Measurements from ENCODE around the gene TRMT2A.

DNA sequence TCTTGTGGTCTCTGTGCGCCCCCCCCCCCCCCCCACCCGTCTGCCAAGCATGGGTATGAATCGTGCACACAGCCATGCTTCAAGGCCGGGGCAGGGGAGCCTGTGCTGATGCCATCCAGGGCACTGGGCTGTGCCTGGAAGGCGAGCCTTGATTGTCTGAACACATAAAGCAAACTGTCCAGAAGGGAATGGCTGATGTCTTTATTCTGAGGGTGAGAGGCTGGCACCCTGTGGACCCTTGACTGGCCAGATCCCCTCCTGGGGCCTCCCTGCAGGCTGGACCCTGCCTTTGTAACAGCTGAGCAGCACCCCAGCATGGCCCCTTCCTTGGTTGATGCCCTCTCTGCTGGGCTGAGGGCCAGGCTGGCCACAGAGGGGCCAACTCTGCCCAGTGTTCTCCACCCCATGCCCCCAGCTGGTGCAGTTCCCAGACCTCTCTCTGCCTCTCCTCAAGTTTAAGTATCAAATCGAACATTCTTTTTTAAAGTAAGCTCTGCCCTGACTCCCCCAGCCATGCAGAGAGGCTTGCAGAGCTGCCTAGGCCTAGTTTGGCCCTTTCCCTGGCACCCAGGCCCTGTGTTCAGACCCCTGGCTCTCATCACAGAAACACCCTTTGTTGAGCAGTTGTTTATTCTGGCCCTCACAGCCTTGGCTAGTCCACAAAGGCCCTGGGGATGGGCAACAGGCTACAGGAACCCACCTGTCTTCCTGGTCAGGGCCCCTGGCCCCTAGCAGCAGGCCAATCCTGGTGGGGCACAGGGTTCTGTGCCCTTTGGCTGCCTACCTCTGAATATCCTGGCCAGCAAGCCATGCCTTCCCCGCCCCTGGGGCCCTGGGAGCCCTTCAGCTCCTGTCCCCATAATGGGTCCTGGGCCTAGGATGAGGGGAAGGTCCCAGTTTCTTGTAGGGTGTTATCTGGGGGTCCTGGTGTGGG lies 5.1 kb downstream of the TRMT2A start:
- TF ChIP-seq CHD2 (IDR thresholded peaks at IDR 0.05; ENCODE audit: low read length, partially characterized antibody) (no peak), TAF1 (IDR thresholded peaks at IDR 0.05; ENCODE audit: borderline replicate concordance, low read depth, low read length) (no peak), YY1 (IDR thresholded peaks at IDR 0.05; ENCODE audit: low read depth) (no peak), POLR2AphosphoS5 (IDR thresholded peaks at IDR 0.05; ENCODE audit: low read depth, low read length) (peak; percentile 30; the same call in 1 of the 2 replicates), EP300 (IDR thresholded peaks at IDR 0.05; ENCODE audit: borderline replicate concordance in 1 of 2, low read depth in 1 of 2, low read length in 1 of 2) (no peak), NFIC (IDR thresholded peaks at IDR 0.05; ENCODE audit: borderline replicate concordance) (no peak)
- TF ChIP-seq, protein P1, sequence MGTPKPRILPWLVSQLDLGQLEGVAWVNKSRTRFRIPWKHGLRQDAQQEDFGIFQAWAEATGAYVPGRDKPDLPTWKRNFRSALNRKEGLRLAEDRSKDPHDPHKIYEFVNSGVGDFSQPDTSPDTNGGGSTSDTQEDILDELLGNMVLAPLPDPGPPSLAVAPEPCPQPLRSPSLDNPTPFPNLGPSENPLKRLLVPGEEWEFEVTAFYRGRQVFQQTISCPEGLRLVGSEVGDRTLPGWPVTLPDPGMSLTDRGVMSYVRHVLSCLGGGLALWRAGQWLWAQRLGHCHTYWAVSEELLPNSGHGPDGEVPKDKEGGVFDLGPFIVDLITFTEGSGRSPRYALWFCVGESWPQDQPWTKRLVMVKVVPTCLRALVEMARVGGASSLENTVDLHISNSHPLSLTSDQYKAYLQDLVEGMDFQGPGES (IDR thresholded peaks at IDR 0.05; ENCODE audit: low read depth, low read length), result no peak
- TF ChIP-seq, protein P2, sequence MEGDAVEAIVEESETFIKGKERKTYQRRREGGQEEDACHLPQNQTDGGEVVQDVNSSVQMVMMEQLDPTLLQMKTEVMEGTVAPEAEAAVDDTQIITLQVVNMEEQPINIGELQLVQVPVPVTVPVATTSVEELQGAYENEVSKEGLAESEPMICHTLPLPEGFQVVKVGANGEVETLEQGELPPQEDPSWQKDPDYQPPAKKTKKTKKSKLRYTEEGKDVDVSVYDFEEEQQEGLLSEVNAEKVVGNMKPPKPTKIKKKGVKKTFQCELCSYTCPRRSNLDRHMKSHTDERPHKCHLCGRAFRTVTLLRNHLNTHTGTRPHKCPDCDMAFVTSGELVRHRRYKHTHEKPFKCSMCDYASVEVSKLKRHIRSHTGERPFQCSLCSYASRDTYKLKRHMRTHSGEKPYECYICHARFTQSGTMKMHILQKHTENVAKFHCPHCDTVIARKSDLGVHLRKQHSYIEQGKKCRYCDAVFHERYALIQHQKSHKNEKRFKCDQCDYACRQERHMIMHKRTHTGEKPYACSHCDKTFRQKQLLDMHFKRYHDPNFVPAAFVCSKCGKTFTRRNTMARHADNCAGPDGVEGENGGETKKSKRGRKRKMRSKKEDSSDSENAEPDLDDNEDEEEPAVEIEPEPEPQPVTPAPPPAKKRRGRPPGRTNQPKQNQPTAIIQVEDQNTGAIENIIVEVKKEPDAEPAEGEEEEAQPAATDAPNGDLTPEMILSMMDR (IDR thresholded peaks at IDR 0.05), result no peak
- TF ChIP-seq, protein P3, sequence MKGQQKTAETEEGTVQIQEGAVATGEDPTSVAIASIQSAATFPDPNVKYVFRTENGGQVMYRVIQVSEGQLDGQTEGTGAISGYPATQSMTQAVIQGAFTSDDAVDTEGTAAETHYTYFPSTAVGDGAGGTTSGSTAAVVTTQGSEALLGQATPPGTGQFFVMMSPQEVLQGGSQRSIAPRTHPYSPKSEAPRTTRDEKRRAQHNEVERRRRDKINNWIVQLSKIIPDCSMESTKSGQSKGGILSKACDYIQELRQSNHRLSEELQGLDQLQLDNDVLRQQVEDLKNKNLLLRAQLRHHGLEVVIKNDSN (IDR thresholded peaks at IDR 0.05; ENCODE audit: borderline replicate concordance, low read depth), result no peak
- TF ChIP-seq, protein P4, sequence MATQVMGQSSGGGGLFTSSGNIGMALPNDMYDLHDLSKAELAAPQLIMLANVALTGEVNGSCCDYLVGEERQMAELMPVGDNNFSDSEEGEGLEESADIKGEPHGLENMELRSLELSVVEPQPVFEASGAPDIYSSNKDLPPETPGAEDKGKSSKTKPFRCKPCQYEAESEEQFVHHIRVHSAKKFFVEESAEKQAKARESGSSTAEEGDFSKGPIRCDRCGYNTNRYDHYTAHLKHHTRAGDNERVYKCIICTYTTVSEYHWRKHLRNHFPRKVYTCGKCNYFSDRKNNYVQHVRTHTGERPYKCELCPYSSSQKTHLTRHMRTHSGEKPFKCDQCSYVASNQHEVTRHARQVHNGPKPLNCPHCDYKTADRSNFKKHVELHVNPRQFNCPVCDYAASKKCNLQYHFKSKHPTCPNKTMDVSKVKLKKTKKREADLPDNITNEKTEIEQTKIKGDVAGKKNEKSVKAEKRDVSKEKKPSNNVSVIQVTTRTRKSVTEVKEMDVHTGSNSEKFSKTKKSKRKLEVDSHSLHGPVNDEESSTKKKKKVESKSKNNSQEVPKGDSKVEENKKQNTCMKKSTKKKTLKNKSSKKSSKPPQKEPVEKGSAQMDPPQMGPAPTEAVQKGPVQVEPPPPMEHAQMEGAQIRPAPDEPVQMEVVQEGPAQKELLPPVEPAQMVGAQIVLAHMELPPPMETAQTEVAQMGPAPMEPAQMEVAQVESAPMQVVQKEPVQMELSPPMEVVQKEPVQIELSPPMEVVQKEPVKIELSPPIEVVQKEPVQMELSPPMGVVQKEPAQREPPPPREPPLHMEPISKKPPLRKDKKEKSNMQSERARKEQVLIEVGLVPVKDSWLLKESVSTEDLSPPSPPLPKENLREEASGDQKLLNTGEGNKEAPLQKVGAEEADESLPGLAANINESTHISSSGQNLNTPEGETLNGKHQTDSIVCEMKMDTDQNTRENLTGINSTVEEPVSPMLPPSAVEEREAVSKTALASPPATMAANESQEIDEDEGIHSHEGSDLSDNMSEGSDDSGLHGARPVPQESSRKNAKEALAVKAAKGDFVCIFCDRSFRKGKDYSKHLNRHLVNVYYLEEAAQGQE (IDR thresholded peaks at IDR 0.05; ENCODE audit: low read depth, low read length), result no peak
- TF ChIP-seq, protein P5, sequence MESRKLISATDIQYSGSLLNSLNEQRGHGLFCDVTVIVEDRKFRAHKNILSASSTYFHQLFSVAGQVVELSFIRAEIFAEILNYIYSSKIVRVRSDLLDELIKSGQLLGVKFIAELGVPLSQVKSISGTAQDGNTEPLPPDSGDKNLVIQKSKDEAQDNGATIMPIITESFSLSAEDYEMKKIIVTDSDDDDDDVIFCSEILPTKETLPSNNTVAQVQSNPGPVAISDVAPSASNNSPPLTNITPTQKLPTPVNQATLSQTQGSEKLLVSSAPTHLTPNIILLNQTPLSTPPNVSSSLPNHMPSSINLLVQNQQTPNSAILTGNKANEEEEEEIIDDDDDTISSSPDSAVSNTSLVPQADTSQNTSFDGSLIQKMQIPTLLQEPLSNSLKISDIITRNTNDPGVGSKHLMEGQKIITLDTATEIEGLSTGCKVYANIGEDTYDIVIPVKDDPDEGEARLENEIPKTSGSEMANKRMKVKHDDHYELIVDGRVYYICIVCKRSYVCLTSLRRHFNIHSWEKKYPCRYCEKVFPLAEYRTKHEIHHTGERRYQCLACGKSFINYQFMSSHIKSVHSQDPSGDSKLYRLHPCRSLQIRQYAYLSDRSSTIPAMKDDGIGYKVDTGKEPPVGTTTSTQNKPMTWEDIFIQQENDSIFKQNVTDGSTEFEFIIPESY (IDR thresholded peaks at IDR 0.05; ENCODE audit: borderline replicate concordance, low read depth), result no peak

Measured in SK-N-SH (cell line).